Tibial nerve (tissue), 4 donors: Measurements from ENCODE around the gene TRIM66. TPM values are rescaled to one million over a fixed set of nuclear protein-coding genes. Genes with fewer than 3 reads are reported as not detected.

Experiments used
- DNase-seq, 2 donors: peaks; one replicate each; pipeline ENCODE4 v3.0.0-alpha.2; 2019; ENCODE audit warnings: low spot score in 2 of 2
- H3K27ac ChIP-seq, 4 donors: fragments of 200-600 bp; sonication (generic) in 3 of 4; one replicate each; pipeline ENCODE4 v1.5.1; 2017 to 2019; ENCODE audit warnings: mild to moderate bottlenecking in 1 of 4
- H3K27me3 ChIP-seq, 2 donors: fragments of 200-600 bp; sonication (generic) in 1 of 2; one replicate each; pipeline versions ENCODE4 v1.5.1 to v1.6.0; 2017 to 2019
- H3K36me3 ChIP-seq, 3 donors: fragments of 200-600 bp; sonication (generic); one replicate each; pipeline ENCODE4 v1.5.1; 2018 to 2019
- H3K4me1 ChIP-seq, 4 donors: fragments of 200-600 bp; sonication (generic) in 3 of 4; one replicate each; pipeline ENCODE4 v1.5.1; 2017 to 2019
- H3K4me3 ChIP-seq, 4 donors: fragments of 200-600 bp; sonication (generic) in 3 of 4; one replicate each; pipeline ENCODE4 v1.5.1; 2017 to 2019; ENCODE audit warnings: mild to moderate bottlenecking in 1 of 4, moderate library complexity in 1 of 4
- H3K9me3 ChIP-seq, 4 donors: fragments of 200-600 bp; sonication (generic) in 3 of 4; one replicate each; pipeline ENCODE4 v1.5.1; 2017 to 2019
- EP300 ChIP-seq, 2 donors: sonication (generic); formaldehyde crosslinking; IDR thresholded peaks; one replicate each; pipeline ENCODE4 v1.6.1; 2017; ENCODE audit warnings: antibody characterized with exemption in 2 of 2, mild to moderate bottlenecking in 1 of 2
- POLR2A ChIP-seq, 2 donors: fragments of 450-650 bp; IDR thresholded peaks; one replicate each; pipeline ENCODE4 v1.6.1; 2017; ENCODE audit warnings: antibody characterized with exemption in 2 of 2, mild to moderate bottlenecking in 2 of 2, moderate library complexity in 2 of 2
- WGBS, 2 donors: methylation state at CpG; one replicate each; pipeline ENCODE4 v1.1.5; 2018; 5-methylcytosine and 5-hydroxymethylcytosine counted together
- total RNA-seq, 4 donors: library from RNA; depleted of rRNA; stranded (reverse); fragments of >200 nt; gene quantifications; one replicate each; pipeline ENCODE4 v1.1.0, GENCODE V29; 2016
- TF ChIP-seq, protein P1 (sequence below), 5 experiments: fragments of 200-600 bp in 3 of 5; fragments of 450-650 bp in 2 of 5; sonication (generic) in 3 of 5; IDR thresholded peaks; one replicate each; pipeline ENCODE4 v1.5.1; 2016 to 2019; ENCODE audit warnings: antibody characterized with exemption in 5 of 5, mild to moderate bottlenecking in 3 of 5, moderate library complexity in 2 of 5

The TRIM66 gene
- total RNA-seq, 4 donors from 2014 or later = 7.1 to 26.5 (median 16.2) TPM

DNA sequence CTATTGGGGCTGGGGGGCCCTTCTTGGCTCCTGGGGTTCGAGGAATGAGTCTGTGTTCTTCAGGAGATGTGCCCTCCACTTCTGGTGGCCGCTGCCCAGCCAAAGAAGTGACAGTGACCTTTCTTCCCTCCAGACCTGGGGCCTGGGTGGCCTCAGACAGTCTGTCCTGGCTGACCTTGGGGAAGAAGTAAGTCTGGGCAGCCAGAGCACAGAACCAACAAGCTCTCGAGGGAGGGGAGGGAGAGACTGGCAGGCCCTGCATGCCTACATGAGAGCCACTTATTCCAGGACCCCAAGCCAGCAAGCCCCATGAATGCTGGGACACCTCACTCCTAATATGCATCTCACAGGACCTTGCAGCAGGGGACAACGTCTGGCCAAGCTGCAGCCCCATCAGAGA, 61.3 kb downstream of the TRIM66 start:
- H3K36me3 ChIP-seq = peaks cover 0 to 96% (median 0%) of the 10 kb centered on the region in 3 donors
- 73 to 85% methylated on average over 2 to 4 of the region's 4 CpGs for WGBS, 2 donors
- no peaks in the 10 kb centered on the region for H3K27me3 ChIP-seq
- no peak overlapping the region for H3K27ac ChIP-seq
- no peaks in the 10 kb centered on the region for H3K9me3 ChIP-seq
- H3K4me1 ChIP-seq = no peaks in the 10 kb centered on the region
- TF ChIP-seq POLR2A (IDR thresholded peaks at IDR 0.05) (no peak), EP300 (IDR thresholded peaks at IDR 0.05) (no peak)
- TF ChIP-seq, protein P1, sequence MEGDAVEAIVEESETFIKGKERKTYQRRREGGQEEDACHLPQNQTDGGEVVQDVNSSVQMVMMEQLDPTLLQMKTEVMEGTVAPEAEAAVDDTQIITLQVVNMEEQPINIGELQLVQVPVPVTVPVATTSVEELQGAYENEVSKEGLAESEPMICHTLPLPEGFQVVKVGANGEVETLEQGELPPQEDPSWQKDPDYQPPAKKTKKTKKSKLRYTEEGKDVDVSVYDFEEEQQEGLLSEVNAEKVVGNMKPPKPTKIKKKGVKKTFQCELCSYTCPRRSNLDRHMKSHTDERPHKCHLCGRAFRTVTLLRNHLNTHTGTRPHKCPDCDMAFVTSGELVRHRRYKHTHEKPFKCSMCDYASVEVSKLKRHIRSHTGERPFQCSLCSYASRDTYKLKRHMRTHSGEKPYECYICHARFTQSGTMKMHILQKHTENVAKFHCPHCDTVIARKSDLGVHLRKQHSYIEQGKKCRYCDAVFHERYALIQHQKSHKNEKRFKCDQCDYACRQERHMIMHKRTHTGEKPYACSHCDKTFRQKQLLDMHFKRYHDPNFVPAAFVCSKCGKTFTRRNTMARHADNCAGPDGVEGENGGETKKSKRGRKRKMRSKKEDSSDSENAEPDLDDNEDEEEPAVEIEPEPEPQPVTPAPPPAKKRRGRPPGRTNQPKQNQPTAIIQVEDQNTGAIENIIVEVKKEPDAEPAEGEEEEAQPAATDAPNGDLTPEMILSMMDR (IDR thresholded peaks at IDR 0.05) = no peak
- DNase-seq = no peak
- no peak overlapping the region for H3K4me3 ChIP-seq

DNA sequence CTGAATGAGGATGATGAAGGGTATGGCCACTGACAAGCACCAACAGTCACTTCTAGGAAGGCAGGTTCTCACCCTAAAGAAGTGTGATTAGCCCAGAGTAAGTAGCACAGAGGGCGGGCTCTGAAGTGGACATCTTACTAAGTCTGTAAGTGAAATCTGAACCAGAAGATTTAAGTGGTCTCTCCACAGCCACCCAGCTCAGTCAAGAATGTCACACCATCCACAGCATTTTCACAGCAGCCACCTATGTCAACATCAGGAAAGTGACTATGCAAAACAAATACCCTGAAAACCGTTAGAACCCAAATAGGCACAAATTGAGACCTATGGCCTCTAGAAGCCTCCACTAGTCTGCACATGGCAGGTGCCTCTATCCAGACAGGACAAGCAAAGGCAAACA, 65.4 kb downstream of the TRIM66 start:
- Histone ChIP-seq H3K4me1 (no peaks in the 10 kb centered on the region), H3K4me3 (no peak overlapping the region), H3K27me3 (no peaks in the 10 kb centered on the region), H3K27ac (no peak overlapping the region), H3K36me3 (peaks cover 0 to 91% (median 2%) of the 10 kb centered on the region in 3 donors), H3K9me3 (no peaks in the 10 kb centered on the region)
- TF ChIP-seq, protein P1 (IDR thresholded peaks at IDR 0.05) = no peak
- TF ChIP-seq EP300 (IDR thresholded peaks at IDR 0.05) (no peak), POLR2A (IDR thresholded peaks at IDR 0.05) (no peak)
- DNase-seq = no peak
- 78 to 86% methylated on average over 2 of the region's 2 CpGs for WGBS, 2 donors

DNA sequence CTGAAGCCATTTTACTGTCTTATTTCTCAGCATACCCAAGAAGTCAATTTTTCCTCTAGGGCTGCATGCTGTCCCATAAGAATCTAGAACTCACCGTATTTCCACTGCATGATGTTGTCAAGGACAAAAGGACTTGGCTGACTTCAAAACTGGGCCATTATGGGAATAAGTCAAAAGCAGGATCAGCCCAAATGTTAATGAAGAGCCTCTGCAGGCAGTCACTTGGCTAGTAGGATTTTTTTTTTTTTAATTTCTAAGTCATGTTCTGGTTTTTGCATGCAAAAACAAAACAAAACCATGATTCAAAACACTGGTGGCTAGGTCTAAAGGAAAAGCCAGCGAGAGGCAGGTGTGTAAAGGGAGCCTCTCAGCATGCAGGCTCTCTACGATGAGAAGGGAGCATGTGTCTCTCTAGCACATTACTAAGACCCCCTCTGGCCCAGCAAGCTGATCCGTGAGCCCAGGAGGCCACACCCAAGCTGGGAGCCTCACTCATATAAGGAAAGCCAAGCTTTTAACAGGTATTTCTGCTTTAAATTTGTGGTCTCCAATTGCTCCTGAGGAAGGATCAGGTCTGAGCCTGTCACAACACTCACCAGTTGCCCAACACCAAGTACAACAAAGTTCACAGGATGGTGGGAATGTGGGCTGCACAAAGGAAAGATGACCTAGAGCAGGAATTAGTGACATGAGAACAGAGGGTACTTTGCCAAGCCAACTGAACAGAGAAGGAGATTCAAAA, 67.0 kb downstream of the TRIM66 start:
- Histone ChIP-seq H3K36me3 (peaks cover 0 to 75% (median 2%) of the 10 kb centered on the region in 3 donors), H3K27me3 (no peaks in the 10 kb centered on the region), H3K4me1 (no peaks in the 10 kb centered on the region), H3K9me3 (no peaks in the 10 kb centered on the region), H3K4me3 (no peak overlapping the region), H3K27ac (no peak overlapping the region)
- TF ChIP-seq, protein P1 (IDR thresholded peaks at IDR 0.05) = no peak
- no peak for TF ChIP-seq POLR2A (IDR thresholded peaks at IDR 0.05)
- no peak for TF ChIP-seq EP300 (IDR thresholded peaks at IDR 0.05)
- no peak for DNase-seq
- WGBS, 2 donors = 90 to 93% methylated on average over 4 of the region's 4 CpGs

DNA sequence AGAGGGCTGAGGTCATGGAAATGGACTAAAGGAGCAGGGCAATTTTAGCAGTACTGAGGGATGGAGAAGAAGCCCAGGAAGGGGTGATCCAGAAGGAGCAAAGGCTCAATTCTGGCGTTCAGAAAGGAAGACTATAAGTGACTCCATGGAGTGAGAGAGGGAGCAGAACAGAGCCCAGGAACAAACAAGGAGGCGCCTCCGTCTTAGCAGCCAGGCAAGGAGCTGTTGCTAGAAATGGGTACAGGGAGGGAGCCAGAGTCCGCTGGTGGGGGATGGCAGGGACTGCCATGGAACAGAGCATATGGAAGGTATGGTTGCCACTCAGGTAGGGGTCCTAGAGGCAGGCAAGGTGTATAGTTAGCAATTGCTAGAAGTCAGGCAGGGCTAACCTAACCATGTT, 68.0 kb downstream of the TRIM66 start:
- no peaks in the 10 kb centered on the region for H3K9me3 ChIP-seq
- TF ChIP-seq, protein P1 (IDR thresholded peaks at IDR 0.05) = no peak
- no peak for TF ChIP-seq POLR2A (IDR thresholded peaks at IDR 0.05)
- no peak for TF ChIP-seq EP300 (IDR thresholded peaks at IDR 0.05)
- H3K4me1 ChIP-seq = no peaks in the 10 kb centered on the region
- no peak overlapping the region for H3K27ac ChIP-seq
- 85 to 88% methylated on average over 4 of the region's 4 CpGs for WGBS, 2 donors
- DNase-seq = no peak
- peaks cover 0 to 65% (median 2%) of the 10 kb centered on the region in 3 donors for H3K36me3 ChIP-seq
- H3K4me3 ChIP-seq = no peak overlapping the region
- H3K27me3 ChIP-seq = no peaks in the 10 kb centered on the region

DNA sequence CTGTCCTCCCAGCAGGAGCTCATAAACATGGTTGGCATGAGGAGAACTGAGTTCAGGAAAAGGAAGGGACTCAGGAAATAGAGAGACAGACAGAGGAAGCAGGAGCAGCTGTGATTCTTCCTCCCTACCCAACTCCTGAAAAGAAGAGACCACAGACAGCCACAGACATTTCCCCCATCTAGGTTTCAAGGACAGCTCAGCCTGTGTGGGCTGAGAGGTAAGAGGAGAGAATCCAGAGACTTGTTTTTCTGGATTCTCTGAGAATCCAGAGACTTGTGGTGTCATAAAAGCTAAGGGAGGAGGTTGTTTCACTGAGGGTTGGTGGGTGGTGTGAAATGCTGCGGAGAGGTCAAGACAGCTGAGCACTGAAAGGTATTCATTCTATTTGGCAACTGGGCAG, 69.4 kb downstream of the TRIM66 start:
- TF ChIP-seq, protein P1 (IDR thresholded peaks at IDR 0.05) = no peak
- TF ChIP-seq POLR2A (IDR thresholded peaks at IDR 0.05) (no peak), EP300 (IDR thresholded peaks at IDR 0.05) (no peak)
- H3K36me3 ChIP-seq = peaks cover 0 to 50% (median 2%) of the 10 kb centered on the region in 3 donors
- no peak overlapping the region for H3K4me3 ChIP-seq
- no peak for DNase-seq
- no peaks in the 10 kb centered on the region for H3K9me3 ChIP-seq
- H3K27ac ChIP-seq = no peak overlapping the region
- H3K27me3 ChIP-seq = no peaks in the 10 kb centered on the region
- WGBS, 2 donors = 59 to 63% methylated on average over 1 of the region's 1 CpG
- H3K4me1 ChIP-seq = no peaks in the 10 kb centered on the region
